ENCODE results near the gene SSH2. TPM values are rescaled to one million over a fixed set of nuclear protein-coding genes. Genes with fewer than 3 reads are reported as not detected.
A peak's percentile ranks its signal among the peaks of the same experiment; 100 is the strongest.

Gene SSH2
- total and polyA plus RNA-seq, 8 donors: 23.5 to 85.5 (median 24.1) TPM

DNA sequence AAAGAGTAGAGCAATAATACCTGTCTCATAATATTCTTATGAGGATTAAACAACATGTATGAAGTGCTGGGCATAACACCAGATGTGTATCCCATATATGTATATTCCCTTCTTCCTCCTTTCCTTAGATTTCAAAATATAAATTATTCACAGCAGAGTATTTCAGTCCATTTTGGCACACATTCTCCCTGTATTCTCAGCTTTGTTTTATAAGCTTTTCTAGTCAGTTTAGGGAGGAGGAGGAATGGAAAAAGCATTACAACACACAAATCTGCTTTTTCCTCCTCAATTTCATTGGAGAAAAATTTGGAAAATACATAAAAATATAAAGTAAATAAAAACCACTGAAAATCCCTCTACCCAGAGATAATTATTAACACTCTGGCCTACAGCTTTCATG, 260.8 kb downstream of the SSH2 start:
- Histone ChIP-seq H3K9me3 (no peaks in the 10 kb centered on the region), H3K27ac (no peak overlapping the region), H3K4me1 (peaks cover 0 to 23% of the 10 kb centered on the region in 2 donors), H3K27me3 (no peaks in the 10 kb centered on the region), H3K36me3 (peaks cover 0 to 100% of the 10 kb centered on the region in 2 donors), H3K4me3 (no peak overlapping the region)
- intact Hi-C loops (cut with DNase I): no loop called here
- TF ChIP-seq, protein P1, sequence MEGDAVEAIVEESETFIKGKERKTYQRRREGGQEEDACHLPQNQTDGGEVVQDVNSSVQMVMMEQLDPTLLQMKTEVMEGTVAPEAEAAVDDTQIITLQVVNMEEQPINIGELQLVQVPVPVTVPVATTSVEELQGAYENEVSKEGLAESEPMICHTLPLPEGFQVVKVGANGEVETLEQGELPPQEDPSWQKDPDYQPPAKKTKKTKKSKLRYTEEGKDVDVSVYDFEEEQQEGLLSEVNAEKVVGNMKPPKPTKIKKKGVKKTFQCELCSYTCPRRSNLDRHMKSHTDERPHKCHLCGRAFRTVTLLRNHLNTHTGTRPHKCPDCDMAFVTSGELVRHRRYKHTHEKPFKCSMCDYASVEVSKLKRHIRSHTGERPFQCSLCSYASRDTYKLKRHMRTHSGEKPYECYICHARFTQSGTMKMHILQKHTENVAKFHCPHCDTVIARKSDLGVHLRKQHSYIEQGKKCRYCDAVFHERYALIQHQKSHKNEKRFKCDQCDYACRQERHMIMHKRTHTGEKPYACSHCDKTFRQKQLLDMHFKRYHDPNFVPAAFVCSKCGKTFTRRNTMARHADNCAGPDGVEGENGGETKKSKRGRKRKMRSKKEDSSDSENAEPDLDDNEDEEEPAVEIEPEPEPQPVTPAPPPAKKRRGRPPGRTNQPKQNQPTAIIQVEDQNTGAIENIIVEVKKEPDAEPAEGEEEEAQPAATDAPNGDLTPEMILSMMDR (IDR thresholded peaks at IDR 0.05): no peak
- peak in 1 of 4 donors; percentile 35 for DNase-seq
- ATAC-seq: no peak

GRCh38 chr17:29667969-29668368, 262.1 kb downstream of the SSH2 start:
- H3K27ac ChIP-seq: no peak overlapping the region
- intact Hi-C loops (cut with DNase I): no loop called here
- TF ChIP-seq, protein P1 (IDR thresholded peaks at IDR 0.05): no peak
- no peak overlapping the region for H3K4me3 ChIP-seq
- no peaks in the 10 kb centered on the region for H3K9me3 ChIP-seq
- no peaks in the 10 kb centered on the region for H3K27me3 ChIP-seq
- H3K36me3 ChIP-seq: peaks cover 0 to 100% of the 10 kb centered on the region in 2 donors
- no peak for DNase-seq
- peaks cover 0 to 33% of the 10 kb centered on the region in 2 donors for H3K4me1 ChIP-seq
- ATAC-seq: no peak

- intact Hi-C loops (cut with DNase I): no loop called here
- Histone ChIP-seq H3K27me3 (no peaks in the 10 kb centered on the region), H3K9me3 (no peaks in the 10 kb centered on the region), H3K27ac (peak overlapping the region; percentile 46 to 73), H3K36me3 (peaks cover 0 to 92% of the 10 kb centered on the region in 2 donors), H3K4me3 (no peak overlapping the region), H3K4me1 (peaks cover 0 to 37% of the 10 kb centered on the region in 2 donors)
- no peak for DNase-seq
- ATAC-seq: no peak
- TF ChIP-seq, protein P1 (IDR thresholded peaks at IDR 0.05): no peak
Measured at GRCh38 chr17:29665481-29665810, 264.6 kb downstream of the SSH2 start.

- peak; percentile 70 for ATAC-seq
- Histone ChIP-seq H3K27me3 (no peaks in the 10 kb centered on the region), H3K9me3 (no peaks in the 10 kb centered on the region), H3K4me3 (no peak overlapping the region), H3K4me1 (peaks cover 0 to 37% of the 10 kb centered on the region in 2 donors), H3K36me3 (peaks cover 0 to 92% of the 10 kb centered on the region in 2 donors), H3K27ac (peak overlapping the region; percentile 46 to 73)
- intact Hi-C loops (cut with DNase I): no loop called here
- TF ChIP-seq, protein P1 (IDR thresholded peaks at IDR 0.05): no peak
- no peak for DNase-seq
Measured at GRCh38 chr17:29664743-29665480, 265.1 kb downstream of the SSH2 start.

DNA sequence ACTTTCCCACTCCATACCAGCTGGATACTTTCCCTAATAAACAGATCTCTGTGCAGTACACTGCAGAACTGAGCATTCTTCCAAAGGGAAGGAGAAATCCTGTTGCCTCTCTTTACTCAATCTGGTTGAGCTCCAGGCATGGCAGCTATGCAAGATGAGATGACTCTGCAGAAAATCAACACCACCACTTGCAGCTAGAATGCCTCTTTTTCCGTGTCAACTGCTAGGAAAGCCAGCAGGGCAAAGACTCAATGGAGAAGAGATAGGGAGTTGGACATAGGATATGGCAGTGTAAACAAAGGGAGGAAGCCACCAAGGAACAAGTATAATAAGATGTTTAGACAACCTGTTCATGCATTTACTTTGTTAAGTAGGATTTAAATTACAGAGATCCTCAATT, 266.9 kb downstream of the SSH2 start:
- DNase-seq (no peak), ATAC-seq (no peak)
- Histone ChIP-seq H3K36me3 (peaks cover 0 to 89% of the 10 kb centered on the region in 2 donors), H3K27ac (peak overlapping the region in 1 of 2 donors; percentile 53), H3K27me3 (no peaks in the 10 kb centered on the region), H3K4me3 (no peak overlapping the region), H3K4me1 (peaks cover 0 to 37% of the 10 kb centered on the region in 2 donors), H3K9me3 (no peaks in the 10 kb centered on the region)
- TF ChIP-seq, protein P1 (IDR thresholded peaks at IDR 0.05): no peak
- intact Hi-C loops (cut with DNase I): no loop called here
